ENCODE results near the gene LRIF1.
"Not testable (repeated sequence)": the region's sequence is repeated elsewhere in the genome, so short reads cannot be mapped to it uniquely, and the experiment has no call there.

LRIF1 gene

GRCh38 chr1:110956586-110956985, 7.1 kb downstream of the LRIF1 start:
- no peak for DNase-seq
- in situ Hi-C loops (cut with MboI; ENCODE audit: low pct_unique_long_range_greater_than_20kb, low sequenced_read_pairs) = no loop called here

- DNase-seq = no peak
- in situ Hi-C loops (cut with MboI; ENCODE audit: low pct_unique_long_range_greater_than_20kb, low sequenced_read_pairs) = no loop called here
Measured at GRCh38 chr1:110953031-110953430, 10.7 kb downstream of the LRIF1 start.

- in situ Hi-C loops (cut with MboI; ENCODE audit: low pct_unique_long_range_greater_than_20kb, low sequenced_read_pairs) = no loop called here
- no peak for DNase-seq
Measured at GRCh38 chr1:110952031-110952430, 11.7 kb downstream of the LRIF1 start.

- in situ Hi-C loops (cut with MboI; ENCODE audit: low pct_unique_long_range_greater_than_20kb, low sequenced_read_pairs) = no loop called here
- DNase-seq = no peak
Measured at GRCh38 chr1:110951161-110951560, 12.6 kb downstream of the LRIF1 start.

- in situ Hi-C loops (cut with MboI; ENCODE audit: low pct_unique_long_range_greater_than_20kb, low sequenced_read_pairs) = no loop called here
Measured at GRCh38 chr1:110948038-110948810, 15.5 kb downstream of the LRIF1 start.

GRCh38 chr1:110945626-110946025, 18.1 kb downstream of the LRIF1 start:
- DNase-seq = no peak
- in situ Hi-C loops (cut with MboI; ENCODE audit: low pct_unique_long_range_greater_than_20kb, low sequenced_read_pairs) = no loop called here

More at GRCh38 chr1:110948038-110948810, 15.5 kb downstream of the LRIF1 start:
- DNase-seq = no peak

- no peak for DNase-seq
- in situ Hi-C loops (cut with MboI; ENCODE audit: low pct_unique_long_range_greater_than_20kb, low sequenced_read_pairs) = no loop called here
Measured at GRCh38 chr1:110944806-110945205, 18.9 kb downstream of the LRIF1 start.

- in situ Hi-C loops (cut with MboI; ENCODE audit: low pct_unique_long_range_greater_than_20kb, low sequenced_read_pairs) = no loop called here
- DNase-seq = no peak
Measured at GRCh38 chr1:110936567-110936966, 27.2 kb downstream of the LRIF1 start.

GRCh38 chr1:110931097-110931496, 32.6 kb downstream of the LRIF1 start:
- in situ Hi-C loops (cut with MboI; ENCODE audit: low pct_unique_long_range_greater_than_20kb, low sequenced_read_pairs); DNase-seq: not testable (repeated sequence)

GRCh38 chr1:110928904-110929303, 34.8 kb downstream of the LRIF1 start:
- no peak for DNase-seq
- in situ Hi-C loops (cut with MboI; ENCODE audit: low pct_unique_long_range_greater_than_20kb, low sequenced_read_pairs) = no loop called here

- peak; percentile 24 for DNase-seq
- in situ Hi-C loops (cut with MboI; ENCODE audit: low pct_unique_long_range_greater_than_20kb, low sequenced_read_pairs) = no loop called here
Measured at GRCh38 chr1:110928191-110928590, 35.5 kb downstream of the LRIF1 start.

- in situ Hi-C loops (cut with MboI; ENCODE audit: low pct_unique_long_range_greater_than_20kb, low sequenced_read_pairs) = no loop called here
- no peak for DNase-seq
Measured at GRCh38 chr1:110927484-110928075, 36.1 kb downstream of the LRIF1 start.

- DNase-seq = no peak
- in situ Hi-C loops (cut with MboI; ENCODE audit: low pct_unique_long_range_greater_than_20kb, low sequenced_read_pairs) = no loop called here
Measured at GRCh38 chr1:110921953-110922352, 41.8 kb downstream of the LRIF1 start.

GRCh38 chr1:110918016-110918415, 45.7 kb downstream of the LRIF1 start:
- in situ Hi-C loops (cut with MboI; ENCODE audit: low pct_unique_long_range_greater_than_20kb, low sequenced_read_pairs) = no loop called here
- no peak for DNase-seq

- in situ Hi-C loops (cut with MboI; ENCODE audit: low pct_unique_long_range_greater_than_20kb, low sequenced_read_pairs) = no loop called here
- DNase-seq = peak; percentile 63
Measured at GRCh38 chr1:110916669-110917306, 46.9 kb downstream of the LRIF1 start.

GRCh38 chr1:110916274-110916668, 47.5 kb downstream of the LRIF1 start:
- DNase-seq = no peak
- in situ Hi-C loops (cut with MboI; ENCODE audit: low pct_unique_long_range_greater_than_20kb, low sequenced_read_pairs) = no loop called here

- in situ Hi-C loops (cut with MboI; ENCODE audit: low pct_unique_long_range_greater_than_20kb, low sequenced_read_pairs) = no loop called here
- DNase-seq = no peak
Measured at GRCh38 chr1:110915804-110916203, 47.9 kb downstream of the LRIF1 start.

GRCh38 chr1:110914676-110915075, 49.0 kb downstream of the LRIF1 start:
- in situ Hi-C loops (cut with MboI; ENCODE audit: low pct_unique_long_range_greater_than_20kb, low sequenced_read_pairs) = no loop called here
- no peak for DNase-seq

- in situ Hi-C loops (cut with MboI; ENCODE audit: low pct_unique_long_range_greater_than_20kb, low sequenced_read_pairs) = no loop called here
- no peak for DNase-seq
Measured at GRCh38 chr1:110912784-110913183, 50.9 kb downstream of the LRIF1 start.

- no peak for DNase-seq
- in situ Hi-C loops (cut with MboI; ENCODE audit: low pct_unique_long_range_greater_than_20kb, low sequenced_read_pairs) = no loop called here
Measured at GRCh38 chr1:110903853-110904500, 59.7 kb downstream of the LRIF1 start.

All from KBM-7 (cell line).